ENCODE measurements around the gene VARS2. TPM values are rescaled to one million over a fixed set of nuclear protein-coding genes. Genes with fewer than 3 reads are reported as not detected.

VARS2 gene
- total RNA-seq, 4 donors from 2014 or later = 24.2 to 40.0 (median 31.1) TPM

DNA sequence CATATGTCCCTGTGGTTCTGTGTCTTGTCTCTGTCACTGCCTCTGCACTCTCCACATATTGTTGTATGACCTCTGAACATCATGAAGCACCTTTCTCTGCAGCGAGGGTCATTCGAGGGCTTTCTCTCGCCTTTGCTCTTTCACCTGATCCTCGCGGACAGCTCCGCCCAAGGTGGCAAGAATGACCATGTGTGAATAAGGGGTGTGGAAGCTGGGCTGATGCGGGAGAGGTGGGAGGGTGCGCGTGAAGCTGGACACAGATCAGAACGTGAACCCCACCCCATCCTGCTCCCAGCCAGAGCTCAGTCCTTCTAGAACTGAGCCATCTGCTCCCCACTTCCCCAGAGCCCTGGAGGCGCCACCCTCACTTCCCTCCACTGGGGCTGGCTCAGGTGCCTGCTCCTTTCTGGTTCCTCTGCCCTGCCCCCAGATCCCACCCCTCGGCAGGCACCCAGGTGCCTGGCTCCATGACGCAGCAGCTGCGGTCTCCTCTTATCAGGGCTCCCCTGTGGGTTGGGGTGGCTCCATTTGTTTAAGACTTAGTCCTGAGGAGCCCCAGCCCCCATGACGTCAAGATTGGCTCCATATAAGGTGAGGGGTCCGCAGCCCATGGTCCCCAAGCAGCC lies 26.4 kb downstream of the VARS2 start, which contains the start of gene MUCL3:
TSS of gene MUCL3 (plus strand) at position 613 of the 626 bp plus-strand sequence. CDS start 27 bp downstream, outside the sequence.
- peaks cover 0 to 5% (median 0%) of the 10 kb centered on the region in 4 donors for H3K4me1 ChIP-seq
- TF ChIP-seq POLR2A (IDR thresholded peaks at IDR 0.05) = peak; percentile 19 to 50
- TF ChIP-seq, protein P1, sequence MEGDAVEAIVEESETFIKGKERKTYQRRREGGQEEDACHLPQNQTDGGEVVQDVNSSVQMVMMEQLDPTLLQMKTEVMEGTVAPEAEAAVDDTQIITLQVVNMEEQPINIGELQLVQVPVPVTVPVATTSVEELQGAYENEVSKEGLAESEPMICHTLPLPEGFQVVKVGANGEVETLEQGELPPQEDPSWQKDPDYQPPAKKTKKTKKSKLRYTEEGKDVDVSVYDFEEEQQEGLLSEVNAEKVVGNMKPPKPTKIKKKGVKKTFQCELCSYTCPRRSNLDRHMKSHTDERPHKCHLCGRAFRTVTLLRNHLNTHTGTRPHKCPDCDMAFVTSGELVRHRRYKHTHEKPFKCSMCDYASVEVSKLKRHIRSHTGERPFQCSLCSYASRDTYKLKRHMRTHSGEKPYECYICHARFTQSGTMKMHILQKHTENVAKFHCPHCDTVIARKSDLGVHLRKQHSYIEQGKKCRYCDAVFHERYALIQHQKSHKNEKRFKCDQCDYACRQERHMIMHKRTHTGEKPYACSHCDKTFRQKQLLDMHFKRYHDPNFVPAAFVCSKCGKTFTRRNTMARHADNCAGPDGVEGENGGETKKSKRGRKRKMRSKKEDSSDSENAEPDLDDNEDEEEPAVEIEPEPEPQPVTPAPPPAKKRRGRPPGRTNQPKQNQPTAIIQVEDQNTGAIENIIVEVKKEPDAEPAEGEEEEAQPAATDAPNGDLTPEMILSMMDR (IDR thresholded peaks at IDR 0.05) = no peak
- no peaks in the 10 kb centered on the region for H3K27me3 ChIP-seq
- H3K27ac ChIP-seq = no peak within 1 kb of the TSS
- DNase-seq = peak in 1 of 3 donors; percentile 66
- H3K4me3 ChIP-seq = no peak within 1 kb of the TSS
- no peaks in the 10 kb centered on the region for H3K9me3 ChIP-seq
- H3K36me3 ChIP-seq = no peaks in the 10 kb centered on the region

- H3K9me3 ChIP-seq = no peaks in the 10 kb centered on the region
Observed at GRCh38 chr6:30942338-30943060, 28.5 kb downstream of the VARS2 start.

DNA sequence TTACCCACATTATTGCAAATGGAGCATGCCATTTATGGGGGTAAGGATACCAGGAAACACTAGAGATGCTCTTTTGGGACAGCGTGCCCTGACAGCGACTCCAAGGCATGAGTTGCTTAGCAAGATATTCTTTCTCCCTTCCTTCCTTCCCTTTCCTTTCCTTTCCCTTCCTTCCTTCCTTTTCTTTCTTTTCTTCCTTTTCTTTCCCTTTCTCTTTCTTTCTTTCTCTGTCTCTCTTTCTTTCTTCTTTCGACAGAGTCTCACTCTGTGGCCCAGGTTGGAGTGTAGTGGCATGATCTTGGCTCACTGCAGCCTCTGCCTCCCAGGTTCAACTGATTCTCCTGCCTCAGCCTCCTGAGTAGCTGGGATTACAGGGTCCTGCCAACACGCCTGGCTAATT lies 30.0 kb downstream of the VARS2 start:
- Histone ChIP-seq H3K4me3 (no peak overlapping the region), H3K9me3 (no peaks in the 10 kb centered on the region), H3K27ac (no peak overlapping the region), H3K4me1 (peaks cover 0 to 5% (median 0%) of the 10 kb centered on the region in 4 donors), H3K36me3 (no peaks in the 10 kb centered on the region), H3K27me3 (no peaks in the 10 kb centered on the region)
- DNase-seq = no peak
- no peak for TF ChIP-seq POLR2A (IDR thresholded peaks at IDR 0.05)

More at GRCh38 chr6:30942338-30943060, 28.5 kb downstream of the VARS2 start:
- H3K27me3 ChIP-seq = no peaks in the 10 kb centered on the region
- no peaks in the 10 kb centered on the region for H3K36me3 ChIP-seq
- peaks cover 0 to 5% (median 0%) of the 10 kb centered on the region in 4 donors for H3K4me1 ChIP-seq
- H3K27ac ChIP-seq = no peak overlapping the region
- H3K4me3 ChIP-seq = no peak overlapping the region
- TF ChIP-seq POLR2A (IDR thresholded peaks at IDR 0.05) = no peak
- TF ChIP-seq, protein P1 (IDR thresholded peaks at IDR 0.05) = peak in 4 of 6 experiments; percentile 22 to 59 (median 52)
- peak; percentile 20 to 81 (median 70) for DNase-seq

- H3K27ac ChIP-seq = no peak overlapping the region
- DNase-seq = no peak
- H3K4me1 ChIP-seq = peaks cover 0 to 5% (median 0%) of the 10 kb centered on the region in 4 donors
- no peaks in the 10 kb centered on the region for H3K9me3 ChIP-seq
- TF ChIP-seq POLR2A (IDR thresholded peaks at IDR 0.05) = no peak
- TF ChIP-seq, protein P1 (IDR thresholded peaks at IDR 0.05) = no peak
- H3K36me3 ChIP-seq = no peaks in the 10 kb centered on the region
- H3K4me3 ChIP-seq = no peak overlapping the region
- no peaks in the 10 kb centered on the region for H3K27me3 ChIP-seq
Observed at GRCh38 chr6:30945281-30945680, 31.2 kb downstream of the VARS2 start.

GRCh38 chr6:30947231-30947630 lies 33.2 kb downstream of the VARS2 start:
- no peaks in the 10 kb centered on the region for H3K36me3 ChIP-seq
- DNase-seq = no peak
- no peaks in the 10 kb centered on the region for H3K27me3 ChIP-seq
- TF ChIP-seq POLR2A (IDR thresholded peaks at IDR 0.05) = no peak
- no peaks in the 10 kb centered on the region for H3K9me3 ChIP-seq
- no peak overlapping the region for H3K4me3 ChIP-seq
- H3K27ac ChIP-seq = no peak overlapping the region
- H3K4me1 ChIP-seq = peaks cover 0 to 5% (median 0%) of the 10 kb centered on the region in 4 donors

DNA sequence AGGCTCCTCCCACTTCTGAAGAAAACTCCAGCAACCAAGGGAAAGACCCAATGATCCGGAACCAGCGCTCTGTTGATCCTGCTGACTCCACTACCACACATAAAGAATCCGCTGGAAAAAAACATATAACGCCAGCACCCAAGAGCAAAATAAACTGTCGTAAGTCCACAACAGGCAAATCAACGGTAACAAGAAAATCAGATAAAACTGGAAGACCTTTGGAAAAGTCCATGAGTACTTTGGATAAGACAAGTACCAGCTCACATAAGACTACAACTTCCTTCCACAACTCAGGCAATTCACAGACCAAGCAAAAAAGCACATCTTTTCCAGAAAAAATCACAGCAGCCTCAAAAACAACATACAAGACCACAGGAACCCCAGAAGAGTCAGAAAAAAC lies 34.8 kb downstream of the VARS2 start:
- H3K4me3 ChIP-seq = no peak overlapping the region
- no peaks in the 10 kb centered on the region for H3K9me3 ChIP-seq
- TF ChIP-seq, protein P1 (IDR thresholded peaks at IDR 0.05) = no peak
- no peak for TF ChIP-seq POLR2A (IDR thresholded peaks at IDR 0.05)
- no peaks in the 10 kb centered on the region for H3K4me1 ChIP-seq
- H3K36me3 ChIP-seq = no peaks in the 10 kb centered on the region
- no peaks in the 10 kb centered on the region for H3K27me3 ChIP-seq
- H3K27ac ChIP-seq = no peak overlapping the region
- no peak for DNase-seq

Measured in Peyer's patch (tissue), 4 donors.